Panc1 (cell line): ENCODE data around the gene LRRC4B. TPM values are rescaled to one million over a fixed set of nuclear protein-coding genes. Genes with fewer than 3 reads are reported as not detected.

Source experiments
- ATAC-seq: fragments of 200-7000 bp; cut with Tn5 transposase; 2 replicates; pipeline ENCODE4 v1.9.1; 2020; ENCODE audit warnings: mild to moderate bottlenecking, moderate library complexity
- BruUV-seq: library from RNA; stranded (reverse); fragments of 400-500 nt; replicated peaks from 2 replicates; lab custom pipeline; 2021; lab: Mats Ljungman, UMichigan
- CTCF ChIA-PET: fragments of 300-600 bp; sonication (Branson Sonifier 250); formaldehyde crosslinking; loops from one replicate; lab custom pipeline; 2022; ENCODE audit warnings: antibody characterized with exemption; lab: Charles Lee
- POLR2A ChIA-PET: fragments of 300-600 bp; sonication (Branson Sonifier 250); formaldehyde crosslinking; loops from one replicate; lab custom pipeline; 2022; ENCODE audit warnings: antibody characterized with exemption; lab: Charles Lee
- DNase-seq: peaks from one replicate; pipeline ENCODE4 v3.0.0-alpha.2; 2010; ENCODE audit warnings: low read depth, low spot score
- H3K27ac ChIP-seq: 2 replicates; pipeline ENCODE4 v1.5.1; 2011; ENCODE audit warnings: mild to moderate bottlenecking, low read length, inconsistent platforms
- H3K27me3 ChIP-seq: fragments of 200-500 bp; sonication (Bioruptor generic); 2 replicates; pipeline ENCODE4 v1.6.0; 2014; ENCODE audit warnings: low read length, inconsistent platforms; ENCODE audit not compliant: control insufficient read depth, insufficient read depth
- H3K36me3 ChIP-seq: fragments of 200-500 bp; sonication (Bioruptor generic); 2 replicates; pipeline ENCODE4 v1.5.1; 2014; ENCODE audit warnings: inconsistent platforms, mild to moderate bottlenecking, low read length, moderate library complexity; ENCODE audit not compliant: control insufficient read depth, insufficient read depth
- H3K4me1 ChIP-seq: 2 replicates; pipeline ENCODE4 v1.5.1; 2011; ENCODE audit warnings: inconsistent platforms, mild to moderate bottlenecking, low read length, moderate library complexity; ENCODE audit not compliant: control insufficient read depth, insufficient read depth
- H3K4me3 ChIP-seq, 2 experiments: 2 replicates each; pipeline ENCODE4 v1.5.1; 2011 to 2012; ENCODE audit warnings: low read depth in 2 of 2, low read length in 2 of 2, mild to moderate bottlenecking in 2 of 2, inconsistent platforms in 1 of 2, moderate library complexity in 1 of 2
- H3K9me3 ChIP-seq: fragments of 200-500 bp; sonication (Bioruptor generic); 2 replicates; pipeline ENCODE4 v1.5.1; 2014; ENCODE audit warnings: low read depth, mild to moderate bottlenecking, inconsistent platforms, low read length, moderate library complexity; ENCODE audit not compliant: control insufficient read depth, insufficient read depth
- CTCF ChIP-seq: fragments of 450-650 bp; IDR thresholded peaks from 2 replicates; pipeline ENCODE4 v1.5.1; 2017; ENCODE audit warnings: mild to moderate bottlenecking
- POLR2AphosphoS5 ChIP-seq: IDR thresholded peaks from 2 replicates; pipeline ENCODE4 v1.6.1; 2012; ENCODE audit warnings: mild to moderate bottlenecking, low read depth, low read length, moderate library complexity
- REST ChIP-seq, 2 experiments: IDR thresholded peaks; 2 replicates each; pipeline ENCODE4 v1.6.1; 2011 to 2012; ENCODE audit warnings: low read depth in 2 of 2, control low read depth in 1 of 2, low read length in 1 of 2, mild to moderate bottlenecking in 1 of 2, moderate library complexity in 1 of 2; ENCODE audit not compliant: insufficient read depth in 1 of 2
- SIN3A ChIP-seq: IDR thresholded peaks from 2 replicates; pipeline ENCODE4 v1.6.1; 2012; ENCODE audit warnings: low read depth, mild to moderate bottlenecking, low read length, moderate library complexity, borderline replicate concordance; ENCODE audit not compliant: insufficient read depth
- TCF7L2 ChIP-seq: IDR thresholded peaks from 2 replicates; pipeline ENCODE4 v1.6.1; 2011; ENCODE audit warnings: mild to moderate bottlenecking, low read depth, low read length, inconsistent platforms
- in situ Hi-C: cut with HindIII; loops from 2 replicates; pipeline ENCODE4 v1.10.0; 2016; ENCODE audit warnings: low sequenced_read_pairs, low pct_unique_long_range_greater_than_20kb
- intact Hi-C: fragments of 100-400 bp; cut with micrococcal nuclease; formaldehyde crosslinking; loops from one replicate; pipeline ENCODE4 v1.10.0; 2022; ENCODE audit not compliant: unreplicated experiment
- total RNA-seq: library from RNA; stranded (reverse); gene quantifications from one replicate; pipeline ENCODE4 v1.2.1, GENCODE V29; 2021; ENCODE audit not compliant: unreplicated experiment

Gene LRRC4B
- total RNA-seq, 1 experiment from 2014 or later: 0.57 TPM

- TF ChIP-seq REST (IDR thresholded peaks at IDR 0.05; ENCODE audit: insufficient read depth in 1 of 2, low read depth in 2 of 2, low read length in 1 of 2): no peak
- no peak for TF ChIP-seq TCF7L2
- no peak for TF ChIP-seq POLR2AphosphoS5
- no peak for TF ChIP-seq CTCF
- TF ChIP-seq SIN3A: no peak
- no peak for DNase-seq
- POLR2A ChIA-PET: no interaction called here
- no peak overlapping the region for H3K4me3 ChIP-seq
- intact Hi-C loops: no loop called here
- H3K36me3 ChIP-seq: no peaks in the 10 kb centered on the region
- no peaks in the 10 kb centered on the region for H3K4me1 ChIP-seq
- ATAC-seq: no peak
- H3K27ac ChIP-seq: no peak overlapping the region
- in situ Hi-C loops: no loop called here
- CTCF ChIA-PET: interaction anchor here (0.5 kb wide), 1 partner anchor 90 kb away, joined by 5 read pairs; no protein-coding TSS in a partner anchor
- BruUV-seq: no TSS peak
- H3K27me3 ChIP-seq: no peaks in the 10 kb centered on the region
- H3K9me3 ChIP-seq: no peaks in the 10 kb centered on the region
Observed at GRCh38 chr19:50551034-50551714, 17.1 kb downstream of the LRRC4B start.

GRCh38 chr19:50550594-50550966 lies 17.7 kb downstream of the LRRC4B start:
- H3K27me3 ChIP-seq: no peaks in the 10 kb centered on the region
- CTCF ChIA-PET: no interaction called here

More at GRCh38 chr19:50550594-50550966, 17.7 kb downstream of the LRRC4B start:
- intact Hi-C loops: no loop called here
- Histone ChIP-seq H3K4me3 (no peak overlapping the region), H3K36me3 (no peaks in the 10 kb centered on the region), H3K27ac (no peak overlapping the region), H3K4me1 (no peaks in the 10 kb centered on the region), H3K9me3 (no peaks in the 10 kb centered on the region)
- POLR2A ChIA-PET: no interaction called here
- ATAC-seq: no peak
- in situ Hi-C loops: no loop called here
- no peak for DNase-seq
- TF ChIP-seq POLR2AphosphoS5 (no peak), REST (IDR thresholded peaks at IDR 0.05; ENCODE audit: insufficient read depth in 1 of 2, low read depth in 2 of 2, low read length in 1 of 2) (no peak), SIN3A (no peak), TCF7L2 (no peak)
- BruUV-seq: no TSS peak
